Inflammatory macrophage treated with lipopolysaccharide for 1 hour (primary cell): ENCODE measurements around the gene WNK2.

Experiments
- DNase-seq, 2 donors: peaks; one replicate each; pipeline ENCODE4 v3.0.0-alpha.2; 2020 to 2022

WNK2 gene

DNA sequence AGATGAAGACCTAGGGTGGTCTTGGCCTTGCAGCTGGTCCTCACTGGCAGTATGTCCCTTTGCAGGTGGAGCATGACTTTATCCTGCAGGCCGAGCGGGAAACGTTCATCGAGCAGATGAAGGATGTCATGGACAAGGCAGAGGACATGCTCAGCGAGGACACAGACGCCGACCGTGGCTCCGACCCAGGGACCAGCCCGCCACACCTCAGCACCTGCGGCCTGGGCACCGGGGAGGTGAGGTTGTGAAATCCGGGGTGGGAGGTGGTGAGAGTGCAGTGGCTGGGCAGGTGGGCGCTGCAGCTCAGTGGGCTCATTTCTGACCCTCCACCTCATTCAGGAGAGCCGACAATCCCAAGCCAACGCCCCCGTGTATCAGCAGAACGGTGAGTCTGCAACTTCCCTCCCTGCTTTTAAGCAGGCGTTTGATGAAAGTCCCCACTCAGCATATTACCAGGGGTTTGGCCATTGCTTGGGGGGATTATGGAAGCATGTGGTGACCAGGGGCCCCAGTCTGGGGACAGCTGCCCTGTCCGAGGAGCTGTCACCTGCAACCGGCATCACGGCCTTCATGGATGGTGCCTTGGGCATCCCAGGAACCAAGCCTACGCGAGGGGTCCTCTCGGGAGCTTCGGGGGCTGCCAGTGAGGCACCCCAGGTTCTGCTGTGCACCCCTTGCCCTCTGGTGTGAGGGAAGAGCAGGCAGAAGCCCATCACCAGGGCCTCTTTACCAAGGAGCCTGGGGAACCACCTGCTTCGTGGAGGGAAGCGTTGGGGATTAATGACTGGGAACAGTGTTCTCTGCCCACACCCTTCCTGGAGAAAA, 84.0 kb downstream of the WNK2 start:
- DNase-seq: no peak

DNA sequence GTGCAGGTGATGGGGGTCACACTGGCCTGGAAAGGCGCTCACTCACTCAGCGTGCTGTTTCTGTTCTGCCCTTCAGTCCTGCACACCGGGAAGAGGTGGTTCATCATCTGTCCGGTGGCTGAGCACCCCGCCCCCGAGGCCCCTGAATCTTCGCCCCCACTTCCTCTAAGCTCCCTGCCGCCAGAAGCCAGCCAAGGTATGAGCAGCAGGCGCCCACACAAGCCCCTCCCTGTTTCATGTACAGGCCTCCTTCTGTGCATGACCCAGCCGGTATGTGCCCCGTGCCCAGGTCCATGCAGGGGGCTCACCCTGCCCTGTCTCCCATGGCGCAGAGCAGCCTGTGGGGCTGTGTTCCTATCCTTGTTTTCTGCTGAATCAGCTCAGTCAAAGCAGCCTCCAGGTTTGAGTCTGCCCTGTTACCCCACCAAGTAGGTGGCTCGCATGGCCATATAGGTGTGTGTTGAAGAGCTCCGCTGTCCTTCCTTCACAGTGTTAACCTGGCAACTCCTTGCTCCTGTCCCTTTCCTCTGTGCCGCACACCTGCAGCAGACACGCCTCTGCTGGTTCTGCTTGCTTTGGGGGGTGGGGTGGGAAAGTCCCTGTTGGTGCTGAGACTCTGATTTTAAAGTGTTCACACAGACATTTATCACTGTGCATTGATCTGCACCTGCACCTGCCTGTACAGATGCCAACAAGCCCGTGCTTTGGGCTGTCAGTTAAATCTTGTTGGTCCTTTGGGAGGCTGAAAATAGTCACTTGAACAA, 84.8 kb downstream of the WNK2 start:
- no peak for DNase-seq

DNA sequence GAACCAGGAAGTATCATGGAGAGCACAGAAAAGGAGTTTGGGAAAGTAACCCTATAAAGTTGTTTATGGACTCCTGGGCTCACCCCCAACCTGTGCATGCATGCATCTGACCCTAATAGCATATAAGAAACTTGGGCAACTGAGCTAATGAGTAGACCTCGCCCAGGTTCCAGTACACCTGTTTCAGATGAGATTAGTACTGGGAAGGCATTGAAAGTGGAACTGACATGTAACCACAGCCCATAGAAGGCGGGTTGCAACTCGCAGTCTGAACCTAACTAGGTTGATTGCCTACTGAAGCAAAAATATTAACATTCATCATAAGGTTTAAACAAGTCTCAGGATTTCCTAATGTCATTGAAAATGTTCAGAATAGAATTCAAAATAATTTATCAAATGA, 87.0 kb downstream of the WNK2 start:
- DNase-seq: no peak

DNA sequence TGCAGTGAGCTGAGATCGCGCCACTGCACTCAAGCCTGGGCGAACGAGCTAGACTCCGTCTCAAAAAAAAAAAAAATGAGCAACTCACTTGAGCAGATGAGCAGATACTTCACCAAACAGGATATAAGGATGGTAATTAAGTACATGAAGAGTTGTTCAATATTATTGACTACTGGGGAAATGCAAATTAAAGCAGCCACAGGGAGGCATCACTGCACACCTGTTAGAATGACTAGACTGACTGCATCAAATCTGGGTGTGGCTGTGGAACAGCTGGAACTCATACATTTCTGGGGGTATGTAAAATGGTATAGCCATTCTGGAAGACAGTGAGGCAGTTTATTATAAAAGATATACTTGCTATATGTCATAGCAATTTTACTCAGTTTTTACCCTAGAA, 93.0 kb downstream of the WNK2 start:
- DNase-seq: no peak

DNA sequence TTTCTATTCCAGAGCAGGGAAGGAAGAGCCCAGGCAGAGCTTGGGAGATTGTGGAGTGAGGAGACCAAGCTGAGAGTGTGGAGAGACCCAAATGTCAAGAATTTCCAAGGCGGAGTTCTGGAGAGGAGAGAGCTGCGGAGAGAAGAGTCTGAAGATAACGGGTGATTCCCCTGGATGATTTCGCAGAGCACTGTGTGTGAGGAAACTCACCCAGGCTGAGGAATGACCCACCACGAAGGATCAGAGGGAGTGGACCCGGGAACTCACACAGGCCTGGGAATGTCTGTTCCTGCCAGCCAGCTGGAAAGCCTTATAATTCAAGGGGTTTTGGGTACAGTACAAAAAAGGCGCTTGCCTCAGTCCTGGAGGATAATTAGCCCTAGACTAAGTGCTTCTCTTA, 94.2 kb downstream of the WNK2 start:
- DNase-seq: no peak

DNA sequence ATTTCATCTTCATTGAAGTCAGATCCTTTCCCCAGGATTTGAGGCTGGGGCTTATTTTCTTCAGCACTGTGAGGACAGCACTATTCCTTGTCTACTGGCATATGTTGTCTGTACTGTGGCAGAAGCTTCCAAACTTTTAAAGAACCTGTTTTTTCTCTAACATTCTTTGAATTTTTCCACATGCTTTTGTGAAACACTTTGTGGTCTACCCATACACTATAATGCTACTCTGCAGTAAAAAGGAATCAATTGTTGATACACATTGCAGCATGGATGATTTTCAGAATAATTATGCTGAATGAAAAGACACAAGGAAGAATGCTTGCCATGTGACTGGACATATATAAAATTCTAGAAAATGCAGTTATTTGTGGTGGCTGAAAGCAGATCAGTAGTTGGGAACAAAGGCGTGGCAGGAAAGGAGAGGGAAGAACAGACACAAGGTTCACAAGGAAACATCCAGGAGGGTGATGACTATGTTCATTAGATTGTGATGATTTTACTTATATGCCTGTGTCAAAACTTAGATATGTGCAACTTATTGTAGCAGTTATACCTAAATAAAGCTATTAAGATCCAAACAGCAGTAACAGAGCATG, 96.8 kb downstream of the WNK2 start:
- no peak for DNase-seq

DNA sequence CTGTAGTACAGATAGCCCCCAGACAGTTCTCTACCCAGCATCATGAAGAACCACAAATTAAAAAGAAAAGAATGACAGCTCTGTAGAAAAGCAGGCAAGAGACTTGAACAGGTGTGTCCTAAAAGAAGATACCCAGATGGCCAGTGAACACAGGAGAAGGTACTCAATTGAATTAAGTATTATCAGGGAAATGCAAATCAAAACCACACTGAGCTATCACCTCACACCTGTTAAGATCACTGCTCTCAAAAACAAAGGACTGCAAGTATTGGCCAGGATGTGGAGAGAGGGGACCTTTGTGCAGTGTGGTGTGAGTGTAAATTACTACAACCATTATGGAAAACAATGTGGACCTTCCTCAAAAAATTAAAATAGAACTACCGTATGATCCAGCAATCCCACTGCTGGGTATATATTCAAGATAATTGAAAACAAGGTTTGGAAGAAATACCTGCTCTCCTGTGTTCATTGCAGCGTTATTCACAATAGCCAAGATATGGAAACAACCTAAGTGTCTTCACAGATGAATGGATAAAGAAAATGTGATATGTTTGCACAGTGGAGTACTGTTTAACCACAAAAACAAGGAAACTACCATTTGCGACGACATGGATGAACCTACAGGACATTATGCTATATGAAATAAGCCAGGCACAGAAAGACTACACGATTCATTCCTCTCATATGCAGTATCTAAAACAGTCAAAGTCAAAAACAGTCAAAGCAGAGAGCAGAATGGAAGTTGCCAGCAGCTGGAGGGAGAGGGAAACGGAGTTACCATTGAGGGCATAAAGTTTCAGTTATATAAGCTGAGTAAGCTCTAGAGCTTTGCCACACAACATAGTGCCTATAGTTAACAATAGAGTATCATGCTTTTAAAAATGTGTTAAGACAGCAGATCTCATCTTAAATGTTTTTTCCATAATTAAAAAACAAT, 102.6 kb downstream of the WNK2 start:
- no peak for DNase-seq

DNA sequence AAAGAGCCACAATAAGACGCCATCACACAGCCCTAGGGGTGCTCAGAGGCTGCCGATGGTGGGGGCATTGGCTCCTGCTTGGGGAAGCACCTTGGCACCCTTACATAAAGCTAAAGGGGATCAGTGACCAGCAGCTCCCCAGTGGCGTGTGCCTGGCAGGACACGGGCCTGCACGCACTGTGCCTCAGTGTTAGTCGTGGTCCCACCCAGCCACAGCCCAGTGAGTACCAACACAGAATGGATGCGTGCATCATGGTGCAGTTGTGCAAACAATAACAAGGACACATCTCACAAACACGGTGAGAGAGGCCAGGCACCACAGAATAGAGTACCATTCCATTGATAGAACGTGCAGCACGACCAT, 103.2 kb downstream of the WNK2 start:
- DNase-seq: no peak

DNA sequence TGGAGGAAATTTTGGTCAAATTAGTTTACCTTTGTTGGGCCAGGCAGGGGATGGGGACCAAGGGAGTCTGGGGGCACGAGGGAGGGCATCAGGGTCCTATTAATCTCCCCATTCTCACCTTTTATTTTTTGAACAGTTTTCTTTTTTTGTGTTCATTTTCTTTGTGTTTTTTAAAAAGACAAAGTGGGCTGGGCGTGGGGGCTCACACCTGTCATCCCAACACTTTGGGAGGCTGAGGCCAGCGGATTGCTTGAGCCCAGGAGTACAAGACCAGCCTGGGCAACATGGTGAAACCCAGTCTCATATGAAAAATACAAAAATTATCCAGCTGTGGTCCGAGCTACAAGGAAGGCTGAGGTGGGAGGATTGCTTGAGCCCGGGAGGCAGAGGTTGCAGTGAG, 103.7 kb downstream of the WNK2 start:
- no peak for DNase-seq

DNA sequence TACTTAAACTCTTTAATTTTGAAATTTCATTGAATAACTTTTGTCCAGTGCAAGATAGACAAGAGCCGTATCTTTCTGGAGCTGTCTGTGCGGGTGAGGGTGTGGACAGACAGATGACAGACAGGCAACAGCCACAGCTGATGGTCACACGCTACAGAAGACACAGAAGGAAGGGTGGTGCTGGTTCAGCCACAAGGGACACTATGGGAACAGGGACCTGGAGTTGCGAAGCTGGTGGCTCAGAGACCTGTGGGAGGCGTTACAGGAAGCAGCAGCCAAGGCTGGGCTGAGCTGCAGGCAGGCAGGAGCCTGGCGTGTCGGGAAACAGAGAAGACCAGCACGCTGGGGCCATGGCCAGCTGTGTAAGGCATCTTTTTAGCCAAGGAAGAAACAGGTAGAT, 104.4 kb downstream of the WNK2 start:
- peak; percentile 28 to 68 for DNase-seq

DNA sequence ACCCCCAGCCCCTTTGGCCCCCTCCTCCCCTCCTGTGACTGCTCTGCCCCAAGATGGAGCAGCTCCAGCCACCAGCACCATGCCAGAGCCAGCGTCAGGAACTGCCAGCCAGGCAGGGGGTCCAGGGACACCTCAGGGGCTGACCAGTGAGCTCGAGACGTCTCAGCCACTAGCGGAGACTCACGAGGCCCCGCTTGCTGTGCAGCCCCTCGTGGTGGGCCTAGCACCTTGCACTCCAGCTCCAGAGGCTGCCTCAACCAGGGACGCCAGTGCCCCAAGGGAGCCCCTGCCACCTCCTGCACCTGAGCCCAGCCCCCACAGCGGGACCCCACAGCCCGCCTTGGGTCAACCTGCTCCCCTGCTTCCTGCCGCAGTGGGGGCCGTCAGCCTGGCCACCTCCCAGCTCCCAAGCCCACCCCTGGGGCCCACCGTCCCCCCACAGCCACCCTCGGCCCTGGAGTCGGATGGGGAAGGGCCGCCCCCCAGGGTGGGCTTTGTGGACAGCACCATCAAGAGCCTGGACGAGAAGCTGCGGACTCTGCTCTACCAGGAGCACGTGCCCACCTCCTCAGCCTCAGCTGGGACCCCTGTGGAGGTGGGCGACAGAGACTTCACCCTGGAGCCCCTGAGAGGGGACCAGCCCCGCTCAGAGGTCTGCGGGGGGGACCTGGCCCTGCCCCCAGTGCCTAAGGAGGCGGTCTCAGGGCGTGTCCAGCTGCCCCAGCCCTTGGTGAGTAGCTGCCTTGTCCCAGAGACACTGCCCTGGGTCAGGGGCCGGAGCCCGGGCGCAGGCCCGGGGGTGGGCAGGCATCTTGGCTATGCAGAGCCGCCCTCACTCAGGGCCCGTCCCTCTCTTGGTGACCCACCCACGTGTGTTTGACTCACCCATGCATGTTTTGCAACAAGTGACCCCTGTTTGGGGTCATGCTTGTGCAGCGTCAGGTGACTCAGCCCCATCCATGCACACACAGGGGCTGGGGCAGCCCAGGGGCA, 105.2 kb downstream of the WNK2 start:
- peak; percentile 9 to 46 for DNase-seq

DNA sequence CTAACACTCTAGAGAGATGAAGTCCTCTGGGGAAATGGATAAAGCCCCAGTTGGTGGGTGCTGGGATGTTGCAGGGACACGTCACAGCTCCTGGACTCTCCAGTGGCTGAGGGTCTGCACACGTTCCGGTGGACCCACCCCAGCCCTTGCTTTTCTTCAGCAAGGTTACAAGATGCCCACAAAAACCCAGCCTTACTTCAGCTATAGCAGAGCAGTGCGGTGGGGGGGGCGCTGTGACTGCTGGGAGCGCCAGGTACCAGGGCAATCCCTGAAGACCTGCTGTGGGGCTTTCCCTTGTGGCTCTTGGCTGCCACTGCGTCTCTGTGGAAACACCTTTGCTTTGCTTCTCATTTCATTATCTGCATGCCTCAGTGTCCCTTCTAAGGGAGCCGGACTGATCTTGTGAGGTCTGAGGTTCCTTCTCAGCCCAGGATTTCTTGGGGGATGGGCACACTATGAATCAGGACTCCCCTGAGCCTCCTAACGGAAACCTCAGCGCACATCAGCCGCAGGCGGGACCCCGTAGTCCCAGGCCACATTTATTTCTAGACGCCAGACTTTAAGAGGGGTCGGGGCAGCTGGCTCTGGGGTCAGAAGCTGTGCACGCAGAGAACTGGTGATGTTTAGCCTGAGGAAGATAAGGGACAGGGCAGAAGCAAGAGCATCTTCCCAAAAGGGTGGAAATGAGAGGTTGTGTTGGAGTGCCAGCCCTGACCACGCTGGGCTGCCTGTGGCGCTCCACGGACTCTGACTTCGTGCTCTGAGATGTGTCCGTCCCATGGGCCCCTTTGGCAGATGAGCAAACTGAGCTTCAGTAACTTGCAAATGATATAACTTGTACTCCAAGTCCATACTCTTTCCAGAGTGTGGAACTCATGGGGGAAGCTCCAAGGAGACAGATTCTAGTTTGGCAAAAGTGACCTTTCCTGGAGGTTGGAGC, 106.8 kb downstream of the WNK2 start:
- DNase-seq: no peak

DNA sequence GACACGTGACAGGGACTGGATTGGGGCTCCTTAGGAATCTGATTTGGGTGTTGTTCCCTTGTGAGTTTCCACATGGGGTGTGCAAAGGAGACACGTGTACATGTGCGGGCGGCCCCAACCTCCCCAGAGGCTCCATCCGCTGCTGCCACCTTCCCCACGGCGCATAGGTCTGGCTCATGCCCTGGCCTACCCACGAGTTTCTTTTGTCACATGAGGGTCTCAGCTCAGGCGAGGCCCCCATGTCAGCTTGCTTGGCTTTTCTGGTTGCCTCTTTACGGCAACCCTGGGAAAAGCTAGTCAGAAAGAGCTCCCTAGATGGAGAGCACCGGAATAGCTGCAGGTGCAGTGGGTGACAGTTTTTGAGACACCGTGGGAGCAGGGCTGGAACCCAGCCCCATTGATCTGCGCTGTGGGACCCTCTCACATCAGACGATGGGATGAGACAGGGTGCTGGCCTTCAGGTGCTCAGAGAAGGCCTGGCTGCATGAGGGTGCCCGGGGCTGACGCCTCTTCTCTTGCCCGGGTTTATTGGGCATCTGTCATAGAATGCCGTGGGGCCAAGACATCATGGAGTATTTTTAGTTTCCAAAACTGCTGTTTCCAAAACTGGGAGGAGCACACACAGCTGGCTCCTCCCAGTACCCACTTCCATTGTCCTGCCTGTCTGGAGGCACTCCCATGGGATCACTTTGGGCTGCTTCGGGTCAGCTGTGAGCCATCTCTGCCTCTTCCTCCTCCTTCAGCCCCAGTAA, 107.8 kb downstream of the WNK2 start:
- DNase-seq: no peak

DNA sequence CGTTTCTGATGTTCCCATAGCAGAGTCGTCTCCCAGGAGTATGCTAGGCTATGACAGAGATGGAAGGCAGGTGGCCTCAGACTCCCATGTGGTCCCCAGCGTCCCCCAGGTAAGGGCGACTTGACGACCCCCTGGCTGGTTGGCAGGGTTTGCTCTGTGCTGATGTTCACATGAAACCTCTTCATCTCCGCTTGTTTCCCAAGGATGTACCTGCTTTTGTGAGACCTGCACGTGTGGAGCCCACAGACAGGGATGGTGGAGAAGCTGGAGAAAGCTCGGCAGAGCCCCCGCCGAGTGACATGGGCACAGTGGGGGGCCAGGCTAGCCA, 108.3 kb downstream of the WNK2 start:
- no peak for DNase-seq

DNA sequence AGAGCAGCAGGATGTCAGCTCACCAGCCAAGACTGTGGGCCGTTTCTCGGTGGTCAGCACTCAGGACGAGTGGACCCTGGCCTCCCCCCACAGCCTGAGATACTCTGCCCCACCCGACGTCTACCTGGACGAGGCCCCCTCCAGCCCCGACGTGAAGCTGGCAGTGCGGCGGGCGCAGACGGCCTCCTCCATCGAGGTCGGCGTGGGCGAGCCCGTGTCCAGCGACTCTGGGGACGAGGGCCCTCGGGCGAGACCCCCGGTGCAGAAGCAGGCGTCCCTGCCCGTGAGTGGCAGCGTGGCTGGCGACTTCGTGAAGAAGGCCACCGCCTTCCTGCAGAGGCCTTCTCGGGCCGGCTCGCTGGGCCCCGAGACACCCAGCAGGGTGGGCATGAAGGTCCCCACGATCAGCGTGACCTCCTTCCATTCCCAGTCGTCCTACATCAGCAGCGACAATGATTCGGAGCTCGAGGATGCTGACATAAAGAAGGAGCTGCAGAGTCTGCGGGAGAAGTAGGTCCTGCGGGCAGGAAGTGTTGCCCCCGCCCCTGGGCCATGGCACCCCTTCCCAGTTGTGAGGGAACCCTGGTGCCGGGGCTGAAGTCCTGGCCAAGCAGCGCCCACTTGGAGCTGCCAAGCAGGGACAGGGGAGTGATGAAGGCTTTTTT, 108.9 kb downstream of the WNK2 start:
- no peak for DNase-seq

DNA sequence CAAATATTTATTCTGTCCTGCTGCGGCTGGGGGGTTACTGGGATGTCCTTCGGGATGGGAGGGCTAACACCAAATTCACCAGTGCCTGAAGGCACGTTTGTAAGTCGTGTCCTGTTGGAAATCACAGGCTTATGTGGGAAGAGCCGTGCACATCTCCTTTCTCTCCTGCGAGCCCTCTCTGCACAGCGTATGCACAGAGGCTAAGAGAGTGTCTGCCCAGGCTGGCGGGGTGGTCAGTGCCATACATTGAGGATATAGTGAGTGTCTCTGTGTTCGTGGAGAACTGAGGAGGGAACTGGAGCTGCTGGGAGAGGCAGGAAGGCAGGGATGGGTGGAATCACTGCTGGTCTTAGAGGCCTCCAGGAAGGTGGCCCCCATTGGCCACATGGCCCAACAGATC, 110.1 kb downstream of the WNK2 start:
- DNase-seq: no peak

DNA sequence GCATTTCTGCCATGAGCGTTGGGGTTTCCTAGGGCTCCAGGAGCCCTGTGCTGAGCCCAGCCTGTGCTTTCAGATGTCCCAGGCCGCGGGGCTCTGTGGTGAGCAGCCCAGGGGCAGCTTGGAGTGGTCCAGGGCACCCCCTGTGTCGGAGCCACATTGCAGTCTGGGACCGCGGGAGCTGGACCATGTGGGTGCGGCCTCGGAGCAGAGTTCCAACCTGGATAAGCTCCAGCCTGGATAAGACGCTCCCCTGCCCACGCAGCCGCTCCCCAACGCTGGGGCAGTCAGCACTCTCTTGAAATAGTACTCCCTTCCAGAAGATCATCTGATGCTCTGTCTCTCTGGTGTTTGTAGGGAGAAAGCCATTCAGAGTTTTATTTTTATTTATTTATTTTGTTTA, 111.1 kb downstream of the WNK2 start:
- no peak for DNase-seq

DNA sequence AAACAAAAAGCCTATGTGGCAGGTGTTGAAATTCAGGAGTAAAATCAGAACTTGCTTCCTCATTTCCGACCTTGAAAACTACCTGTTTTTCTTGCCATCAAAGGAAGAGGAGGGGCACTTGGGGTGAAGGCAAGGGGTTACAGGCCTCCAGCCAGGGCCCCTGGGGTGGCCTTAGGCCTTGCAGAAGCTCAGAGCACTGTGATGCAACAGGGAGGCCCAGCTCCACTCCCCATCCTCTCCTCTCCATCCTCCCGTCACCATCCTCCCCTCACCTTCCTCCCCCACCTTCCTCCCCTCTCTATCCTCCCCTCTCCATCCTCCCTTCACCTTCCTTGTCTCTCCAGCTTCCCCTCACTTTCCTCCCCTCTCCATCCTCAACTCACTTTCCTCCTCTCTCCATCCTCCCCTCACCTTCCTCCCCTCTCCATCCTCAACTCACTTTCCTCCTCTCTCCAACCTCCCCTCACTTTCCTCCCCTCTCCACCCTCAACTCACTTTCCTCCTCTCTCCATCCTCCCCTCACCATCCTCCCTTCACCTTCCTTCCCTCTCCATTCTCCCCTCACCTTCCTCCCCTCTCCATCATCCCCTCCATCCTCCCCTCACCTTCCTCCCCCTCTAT, 111.6 kb downstream of the WNK2 start:
- no peak for DNase-seq
